Measurements from ENCODE around the gene PER1. TPM values are rescaled to one million over a fixed set of nuclear protein-coding genes. Genes with fewer than 3 reads are reported as not detected.

Gene PER1
- total RNA-seq, 1 donor from 2014 or later = 215 TPM

GRCh38 chr17:8096541-8096940, 55.7 kb downstream of the PER1 start:
- H3K36me3 ChIP-seq = no peaks in the 10 kb centered on the region
- H3K27me3 ChIP-seq = no peaks in the 10 kb centered on the region
- TF ChIP-seq POLR2AphosphoS5 (IDR thresholded peaks at IDR 0.05; ENCODE audit: insufficient read depth in 1 of 2, low read depth in 1 of 2) (no peak), CTCF (IDR thresholded peaks at IDR 0.05) (no peak), POLR2A (IDR thresholded peaks at IDR 0.05) (no peak)
- H3K4me1 ChIP-seq = no peaks in the 10 kb centered on the region
- no peaks in the 10 kb centered on the region for H3K9me3 ChIP-seq
- no peak overlapping the region for H3K4me3 ChIP-seq
- no peak for DNase-seq (ENCODE audit: extremely low spot score in 2 of 2)
- no peak overlapping the region for H3K27ac ChIP-seq
- intact Hi-C loops (cut with DNase I) = loop anchor here (10.0 kb wide), 1 partner anchor 198 kb away; the partner anchor contains the start of gene SLC25A35

DNA sequence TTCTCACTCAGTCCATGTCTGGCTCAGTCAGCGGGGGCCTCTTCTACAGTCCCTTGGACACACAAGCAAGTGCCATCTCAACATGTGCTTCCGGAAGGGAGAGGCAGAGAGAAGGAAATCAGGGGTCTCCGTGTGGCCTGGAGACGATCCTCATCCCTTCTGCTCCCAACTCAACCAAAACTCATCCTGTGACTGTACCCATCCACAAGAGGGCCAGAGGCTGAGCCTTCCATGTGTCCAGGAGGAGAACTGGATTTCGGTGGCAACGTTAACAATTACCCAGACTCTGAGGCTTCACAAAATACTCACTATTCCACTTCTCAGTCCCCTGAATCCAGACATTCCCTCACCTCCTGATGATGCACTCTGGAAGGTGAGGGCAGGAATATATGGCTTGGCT, 56.8 kb downstream of the PER1 start:
- Histone ChIP-seq H3K27ac (no peak overlapping the region), H3K4me1 (no peaks in the 10 kb centered on the region), H3K36me3 (no peaks in the 10 kb centered on the region), H3K27me3 (no peaks in the 10 kb centered on the region), H3K4me3 (no peak overlapping the region), H3K9me3 (no peaks in the 10 kb centered on the region)
- DNase-seq (ENCODE audit: extremely low spot score in 2 of 2) = no peak
- intact Hi-C loops (cut with DNase I) = loop anchor here (10.0 kb wide), 1 partner anchor 199 kb away; the partner anchor contains the start of gene SLC25A35
- TF ChIP-seq POLR2A (IDR thresholded peaks at IDR 0.05) = no peak
- TF ChIP-seq POLR2AphosphoS5 (IDR thresholded peaks at IDR 0.05; ENCODE audit: insufficient read depth in 1 of 2, low read depth in 1 of 2) = no peak
- no peak for TF ChIP-seq CTCF (IDR thresholded peaks at IDR 0.05)

DNA sequence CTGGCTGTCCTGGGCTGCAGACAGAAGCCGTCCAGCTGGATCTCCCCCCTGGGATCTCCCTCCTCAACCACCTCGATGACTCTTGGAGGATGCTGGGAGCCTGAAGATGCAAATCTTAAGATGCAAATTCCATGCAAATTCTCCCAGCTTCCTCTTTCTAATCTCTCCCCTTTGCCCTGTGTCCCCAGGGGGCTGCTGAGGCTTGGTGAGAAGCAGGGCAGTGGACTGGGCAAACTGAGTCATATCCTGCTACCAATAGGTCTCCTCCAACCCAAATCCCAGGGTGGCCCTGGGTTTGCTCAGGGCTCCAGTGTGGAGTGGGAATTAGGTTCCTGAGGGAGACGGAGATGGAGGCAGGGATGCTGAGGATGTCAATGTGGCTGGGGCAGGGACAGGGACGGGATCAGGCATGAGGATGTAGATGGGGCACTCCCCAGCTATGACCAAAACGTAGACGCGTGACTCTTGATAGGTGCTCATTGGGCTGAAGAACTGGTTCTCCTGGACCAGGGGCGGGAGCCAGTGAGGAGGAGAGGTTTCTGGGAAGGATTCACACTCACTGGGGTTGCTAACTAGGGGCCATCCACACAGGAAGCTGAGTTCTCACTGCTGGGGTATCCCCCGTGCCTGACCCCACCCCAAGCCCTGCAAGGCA, 61.0 kb downstream of the PER1 start:
- Histone ChIP-seq H3K4me3 (no peak overlapping the region), H3K9me3 (no peaks in the 10 kb centered on the region), H3K27me3 (no peaks in the 10 kb centered on the region), H3K36me3 (no peaks in the 10 kb centered on the region), H3K27ac (no peak overlapping the region), H3K4me1 (no peaks in the 10 kb centered on the region)
- intact Hi-C loops (cut with DNase I) = loop anchor here (10.0 kb wide), 1 partner anchor 204 kb away; the partner anchor contains the start of gene SLC25A35
- TF ChIP-seq POLR2AphosphoS5 (IDR thresholded peaks at IDR 0.05; ENCODE audit: insufficient read depth in 1 of 2, low read depth in 1 of 2) = no peak
- no peak for TF ChIP-seq POLR2A (IDR thresholded peaks at IDR 0.05)
- no peak for TF ChIP-seq CTCF (IDR thresholded peaks at IDR 0.05)
- no peak for DNase-seq (ENCODE audit: extremely low spot score in 2 of 2)

MicroRNAs within 50 kb of the gene (microRNA counts, 767-probe panel; counts per million panel counts)
- 238 to 261 counts per million in 2 donors for microRNA hsa-miR-4521

Small RNAs within 50 kb of the gene (microRNA-seq; reads per million reads assigned to microRNA genes)
- gene MIR4521 (ENCODE audit: borderline number of aligned reads, borderline replicate concordance) = 1.9 reads per million
- 1.4 reads per million for gene MIR6883 (ENCODE audit: borderline number of aligned reads, borderline replicate concordance)

Other genes with a start within 250 kb of the PER1 start
- gene RNF227, start 236.1 kb downstream of the PER1 start, total RNA-seq = 2.9 TPM
- 2.7 TPM for gene KCNAB3, start 222.5 kb downstream of the PER1 start, total RNA-seq
- gene TRAPPC1, start 220.5 kb downstream of the PER1 start, total RNA-seq = 74.4 TPM
- gene CNTROB, start 220.2 kb downstream of the PER1 start, total RNA-seq = 20.9 TPM
- gene GUCY2D, start 149.8 kb downstream of the PER1 start, total RNA-seq = not detected
- 28.7 TPM for gene ALOX15B, start 113.3 kb downstream of the PER1 start, total RNA-seq
- 15.0 TPM for gene ALOX12B, start 64.7 kb downstream of the PER1 start, total RNA-seq
- 1.5 TPM for gene ALOXE3, start 33.9 kb downstream of the PER1 start, total RNA-seq
- not detected for gene HES7, start 28.3 kb downstream of the PER1 start, total RNA-seq
- gene VAMP2, start 10.5 kb upstream of the PER1 start, total RNA-seq = 35.6 TPM
- 20.6 TPM for gene TMEM107, start 24.0 kb upstream of the PER1 start, total RNA-seq
- gene BORCS6, start 37.8 kb upstream of the PER1 start, total RNA-seq = 9.6 TPM
- not detected for gene AURKB, start 58.2 kb upstream of the PER1 start, total RNA-seq
- 33.9 TPM for gene CTC1, start 95.7 kb upstream of the PER1 start, total RNA-seq
- gene PFAS, start 96.9 kb upstream of the PER1 start, total RNA-seq = 36.3 TPM
- gene RANGRF, start 136.3 kb upstream of the PER1 start, total RNA-seq = 19.4 TPM
- gene SLC25A35, start 143.0 kb upstream of the PER1 start, total RNA-seq = 8.3 TPM
- 17.2 TPM for gene ARHGEF15, start 157.8 kb upstream of the PER1 start, total RNA-seq
- not detected for gene ODF4, start 187.4 kb upstream of the PER1 start, total RNA-seq
- gene RPL26, start 230.8 kb upstream of the PER1 start, total RNA-seq = 3,493 TPM
- gene RNF222, start 245.4 kb upstream of the PER1 start, total RNA-seq = 2.5 TPM

Measured in vagina (tissue), 2 donors.